DMS114 treated with DMSO at 0.1 percent for 48 hours (cell line): Measurements from ENCODE around the gene VANGL1.
"Not testable (repeated sequence)": the region's sequence is repeated elsewhere in the genome, so short reads cannot be mapped to it uniquely, and the experiment has no call there.

Experiments
- DNase-seq: peaks from one replicate; lab custom pipeline; 2025; ENCODE audit not compliant: unreplicated experiment; lab: John Stamatoyannopoulos, UW

The VANGL1 gene

GRCh38 chr1:115641762-115642167 lies at the start of gene VANGL1:
Gene VANGL1, plus strand, starts transcription at chr1:115641970. Its CDS starts 9,444 bp downstream, at chr1:115651414.
- peak; percentile 24 for DNase-seq

- no peak for DNase-seq
Measured at GRCh38 chr1:115592264-115592663, 49.5 kb upstream of the VANGL1 start.

DNA sequence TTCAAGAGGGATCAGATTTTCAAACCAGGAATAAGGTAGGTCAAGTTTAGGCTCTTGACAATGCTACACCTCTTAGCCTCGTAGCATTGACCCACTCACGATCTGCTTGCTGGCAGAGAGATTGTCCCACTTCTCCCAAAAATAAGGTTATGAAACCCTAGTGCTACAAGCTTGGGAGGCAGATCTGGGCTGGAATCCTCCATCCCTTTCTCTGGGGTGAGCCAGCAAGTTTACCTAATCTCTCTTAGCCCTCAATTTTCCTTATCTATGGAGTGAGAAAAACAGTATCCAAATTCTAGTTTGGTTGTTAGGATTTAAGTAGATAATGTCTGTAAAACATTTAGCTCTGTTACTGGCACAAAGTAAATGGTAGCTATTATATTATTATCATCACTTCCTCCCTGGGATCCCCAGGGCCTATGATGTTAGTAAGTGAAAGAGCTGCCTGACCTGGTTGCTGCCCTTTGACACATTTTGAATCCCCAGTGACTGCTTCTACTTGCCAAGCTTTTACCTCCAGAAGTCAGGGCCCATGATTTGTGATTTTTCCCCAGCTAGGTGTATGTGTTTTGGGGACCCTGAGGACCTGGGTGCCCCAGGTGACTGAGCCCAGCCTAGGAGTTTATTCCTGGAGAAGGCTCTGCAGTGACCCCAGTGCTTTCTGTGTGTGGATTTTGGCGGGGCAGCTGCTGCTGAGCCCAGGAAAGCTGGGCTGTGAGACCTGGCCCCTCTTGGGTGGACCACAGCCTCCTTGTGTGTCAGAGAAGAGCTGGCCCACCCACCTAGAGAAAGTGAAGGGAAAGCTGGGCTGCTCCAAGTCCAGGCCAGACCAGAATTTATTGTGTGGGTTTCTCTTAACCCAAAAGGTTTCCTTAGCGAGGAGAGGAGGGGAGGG lies 48.2 kb upstream of the VANGL1 start:
- no peak for DNase-seq

DNA sequence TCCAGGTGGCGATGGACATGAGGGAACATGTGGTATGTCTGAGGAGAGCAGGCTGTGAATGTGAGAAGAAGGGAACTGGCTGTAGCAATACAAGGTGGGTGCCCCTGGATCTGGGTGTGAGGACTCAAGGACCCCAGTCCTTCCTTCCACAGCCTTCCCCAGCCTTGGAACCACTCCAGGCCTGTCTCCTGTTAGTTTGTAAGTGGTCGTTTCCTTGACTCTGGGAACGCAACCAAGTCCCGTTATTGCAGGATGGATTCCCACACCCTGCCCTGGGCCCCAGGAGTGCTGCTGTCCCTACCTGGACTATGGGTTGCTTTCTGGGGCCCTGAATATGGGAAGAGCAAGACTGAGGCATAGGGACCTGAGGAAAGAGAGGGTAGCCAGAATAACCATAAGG lies 47.2 kb upstream of the VANGL1 start:
- no peak for DNase-seq

DNA sequence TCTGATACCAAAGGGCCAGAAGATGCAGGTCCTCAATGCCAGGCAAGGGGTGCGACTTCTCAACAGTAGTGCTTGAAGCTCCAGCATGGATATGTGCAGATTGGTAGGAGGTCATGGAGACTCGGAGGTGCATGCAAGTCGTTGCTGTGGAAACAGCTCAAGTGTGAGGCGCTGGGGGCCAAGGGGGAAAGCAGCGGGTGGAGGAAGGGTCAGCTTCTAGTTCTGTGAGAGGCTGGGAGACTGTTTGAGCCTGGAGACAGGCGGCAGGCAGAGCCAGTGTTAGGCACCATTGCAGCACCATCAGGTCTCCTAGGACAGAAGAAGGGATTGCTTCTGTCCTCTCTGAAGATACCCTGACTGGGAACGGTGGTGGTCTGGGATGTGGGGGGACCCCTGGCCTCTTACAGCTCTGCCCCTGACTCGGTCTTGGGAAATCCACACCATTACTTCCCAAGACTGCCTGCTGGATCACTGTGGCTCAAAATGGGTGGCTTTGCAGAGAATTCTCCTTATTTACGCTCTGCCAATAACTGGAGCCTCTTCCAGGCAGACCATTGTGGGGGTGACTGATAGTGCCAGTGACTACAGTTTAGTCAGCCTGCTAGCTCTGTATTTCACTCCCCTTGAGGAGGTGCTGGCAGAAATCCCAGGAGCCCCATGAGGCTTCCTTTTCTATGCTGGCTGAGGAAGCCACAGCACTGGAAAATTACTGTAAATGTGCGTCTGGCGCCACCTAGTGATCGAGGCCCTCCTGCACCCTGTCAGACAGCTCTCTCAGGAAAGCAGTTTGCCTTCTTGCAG lies 46.3 kb upstream of the VANGL1 start:
- DNase-seq, result peak; percentile 64

- DNase-seq, result no peak
Measured at GRCh38 chr1:115596080-115596780, 45.5 kb upstream of the VANGL1 start.

- DNase-seq, result no peak
Measured at GRCh38 chr1:115604508-115604907, 37.3 kb upstream of the VANGL1 start.

DNA sequence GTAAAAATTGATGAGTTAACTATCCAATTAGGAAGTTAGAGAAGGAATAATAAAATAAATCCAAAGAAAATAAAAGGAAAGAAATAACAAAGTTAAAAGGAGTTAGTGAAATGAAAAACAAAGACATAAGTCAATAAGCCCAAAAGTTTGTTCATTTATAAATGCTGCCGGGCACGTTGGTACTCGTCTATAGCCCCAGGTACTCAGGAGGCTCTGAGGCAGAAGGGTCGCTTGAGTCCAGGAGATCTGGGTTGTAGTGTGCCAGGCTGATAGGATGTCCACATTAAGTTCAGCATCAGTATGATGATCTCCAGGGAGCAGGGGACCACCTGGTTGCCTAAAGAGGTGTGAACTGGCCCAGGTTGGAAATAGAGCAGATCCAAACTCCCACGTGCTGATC lies 35.5 kb upstream of the VANGL1 start:
- DNase-seq, result no peak

DNA sequence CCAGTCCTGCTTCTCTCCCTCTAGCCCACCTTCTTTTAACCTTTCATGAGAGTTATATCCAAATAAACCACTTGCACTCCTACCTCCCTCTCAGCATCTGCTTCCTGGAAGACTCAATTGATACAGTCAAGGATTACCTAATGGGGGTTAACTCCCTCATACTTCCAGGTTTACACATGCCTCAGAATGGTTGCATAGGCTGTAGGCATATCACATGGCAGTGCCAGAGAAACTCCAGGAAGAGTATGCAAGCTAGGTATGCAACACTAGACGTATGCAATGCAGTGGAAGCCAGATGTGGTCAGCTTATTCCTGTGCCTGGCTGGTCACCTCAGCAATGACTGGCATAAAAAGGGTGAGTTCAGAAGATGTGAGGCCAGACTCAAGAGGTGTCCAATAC lies 32.7 kb upstream of the VANGL1 start:
- DNase-seq, result no peak

GRCh38 chr1:115613767-115614166 lies 28.0 kb upstream of the VANGL1 start:
- DNase-seq, result no peak

GRCh38 chr1:115620453-115620852 lies 21.3 kb upstream of the VANGL1 start:
- DNase-seq, result no peak

- DNase-seq, result no peak
Measured at GRCh38 chr1:115620950-115621349, 20.8 kb upstream of the VANGL1 start.

- no peak for DNase-seq
Measured at GRCh38 chr1:115624859-115625258, 16.9 kb upstream of the VANGL1 start.

GRCh38 chr1:115630342-115630741 lies 11.4 kb upstream of the VANGL1 start:
- no peak for DNase-seq

- DNase-seq, result no peak
Measured at GRCh38 chr1:115632251-115633026, 9.3 kb upstream of the VANGL1 start.

DNA sequence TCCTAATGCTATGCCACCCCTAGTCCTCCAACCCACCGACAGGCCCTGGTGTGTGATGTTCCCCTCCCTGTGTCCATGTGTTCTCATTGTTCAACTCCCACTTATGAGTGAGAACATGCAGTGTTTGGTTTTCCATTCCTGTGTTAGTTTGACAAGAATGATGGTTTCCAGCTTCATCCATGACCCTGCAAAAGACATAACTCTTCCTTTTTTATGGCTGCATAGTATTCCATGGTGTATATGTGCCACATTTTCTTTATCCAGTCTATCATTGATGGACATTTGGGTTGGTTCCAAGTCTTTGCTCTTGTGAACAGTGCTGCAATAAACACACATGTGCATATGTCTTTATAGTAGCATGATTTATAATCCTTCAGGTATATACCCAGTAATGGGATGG lies 8.2 kb upstream of the VANGL1 start:
- not testable (repeated sequence) for DNase-seq

GRCh38 chr1:115637247-115637646 lies 4.5 kb upstream of the VANGL1 start:
- DNase-seq, result not testable (repeated sequence)

DNA sequence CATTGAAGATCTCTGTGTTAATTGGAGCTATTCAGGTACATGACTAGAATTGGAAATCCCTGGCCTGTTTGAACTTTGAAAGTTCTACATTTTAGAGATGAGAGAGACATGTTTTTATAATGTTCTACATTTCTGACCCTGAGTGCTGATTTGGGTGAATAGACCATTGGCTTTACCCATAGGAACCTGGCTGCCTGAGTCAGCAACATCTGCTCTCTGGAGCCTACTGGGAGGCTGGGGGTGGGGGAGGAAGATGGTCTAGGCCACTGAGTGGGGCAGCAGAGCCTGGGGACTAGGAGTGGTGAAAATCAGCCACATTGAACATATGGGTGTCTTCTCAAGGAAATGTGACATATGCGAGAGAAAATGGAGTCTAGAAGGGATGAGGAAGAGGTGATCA lies 1.4 kb upstream of the VANGL1 start:
- no peak for DNase-seq

GRCh38 chr1:115642168-115643072 lies 650 bp downstream of the VANGL1 start:
- peak; percentile 13 for DNase-seq

DNA sequence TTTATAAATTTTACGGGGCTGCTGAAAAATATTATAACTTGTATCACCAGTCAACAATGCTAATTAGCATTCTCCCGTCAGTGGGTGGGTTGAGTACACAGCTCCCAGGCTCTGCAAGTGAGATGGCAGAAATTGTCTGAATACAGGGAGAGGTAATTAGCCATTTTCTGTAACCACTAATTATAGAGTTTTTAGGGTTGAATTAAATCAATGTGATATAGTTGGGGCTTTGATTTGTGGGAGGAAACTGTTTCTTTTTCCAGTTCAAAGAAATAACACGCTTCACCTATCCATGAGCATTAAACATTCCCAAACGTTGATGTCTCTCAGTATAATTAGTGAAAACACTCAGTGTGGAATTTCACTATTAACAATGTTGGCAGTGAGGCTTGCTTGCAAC lies 1.5 kb downstream of the VANGL1 start:
- DNase-seq, result no peak
